ENCODE data around the gene COMTD1.

- TF ChIP-seq POLR2A (IDR thresholded peaks at IDR 0.05; ENCODE audit: low read depth, low read length) (no peak), CTCF (IDR thresholded peaks at IDR 0.05 in 2 of 3, conservative IDR thresholded peaks at IDR 0.05 in 1 of 3; ENCODE audit: control insufficient read depth in 2 of 3, extremely low read depth in 1 of 3, insufficient read depth in 1 of 3, low read depth in 3 of 3, low read length in 3 of 3) (no peak), ATF7 (IDR thresholded peaks at IDR 0.05; ENCODE audit: low read depth) (no peak), POLR2AphosphoS5 (IDR thresholded peaks at IDR 0.05; ENCODE audit: low read length) (no peak), MYB (IDR thresholded peaks at IDR 0.05; ENCODE audit: borderline replicate concordance, low read depth, low read length) (no peak)
Observed at GRCh38 chr10:75250934-75251333, 15.2 kb upstream of the COMTD1 start.

Data from GM12878 (cell line).